ENCODE results near the gene CIRBP. TPM values are rescaled to one million over a fixed set of nuclear protein-coding genes. Genes with fewer than 3 reads are reported as not detected.

Gene CIRBP
- total RNA-seq, 1 donor from 2014 or later: 462 TPM

DNA sequence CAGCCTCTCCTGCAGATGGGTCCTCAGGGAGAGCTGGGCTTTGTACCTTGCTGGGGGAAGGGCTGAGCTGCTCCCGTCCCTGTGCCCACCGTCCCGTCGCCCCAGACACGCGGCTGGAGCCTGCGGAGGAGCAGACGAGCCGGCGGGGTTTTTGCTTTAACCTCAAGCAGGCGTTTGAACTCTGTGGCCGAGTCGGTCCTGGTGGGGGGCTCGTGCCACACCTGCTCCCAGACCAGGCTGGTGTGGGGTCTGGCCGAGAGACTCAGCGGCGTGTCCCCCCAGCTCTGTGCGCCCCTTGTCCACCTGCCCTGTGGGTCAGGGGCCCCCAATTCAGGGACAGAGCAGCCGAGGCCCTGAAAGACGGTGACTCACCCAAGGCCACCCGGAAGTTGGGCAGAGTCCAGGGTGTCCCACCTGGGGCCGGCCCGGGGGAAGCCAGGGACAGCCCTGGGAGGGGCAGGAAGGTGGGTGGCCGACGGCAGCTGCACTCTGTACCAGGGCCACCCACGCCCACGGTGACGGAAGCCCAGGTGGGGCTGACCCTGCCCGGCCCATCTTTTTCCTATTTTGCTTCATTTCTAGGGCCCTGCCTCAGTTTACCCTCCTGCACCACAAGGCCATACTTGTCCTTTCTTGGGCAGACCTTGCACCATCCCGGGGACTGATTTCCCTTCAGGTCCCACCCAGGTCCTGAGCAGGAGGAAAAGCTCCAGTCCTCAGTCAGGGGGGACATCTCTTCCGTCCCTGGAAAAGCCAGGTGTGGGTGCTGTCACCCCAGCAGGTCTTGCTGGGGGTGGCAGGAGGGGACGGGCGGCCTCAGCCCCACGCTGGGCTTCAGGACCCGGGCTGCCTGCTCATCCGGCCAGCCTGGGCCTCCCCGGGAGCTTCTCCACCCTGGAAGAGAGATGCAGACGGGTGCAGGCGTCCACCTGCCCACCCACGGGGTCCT lies 21.8 kb downstream of the CIRBP start:
- Mint-ChIP-seq H3K4me3 (ENCODE audit: low read depth) (no peak overlapping the region), H3K4me1 (ENCODE audit: low read depth) (peaks cover 2% of the 10 kb centered on the region), H3K27me3 (no peaks in the 10 kb centered on the region), H3K27ac (no peak overlapping the region), H3K36me3 (ENCODE audit: insufficient read depth) (no peaks in the 10 kb centered on the region), H3K9me3 (ENCODE audit: low read depth) (no peaks in the 10 kb centered on the region)
- TF ChIP-seq, protein P1, sequence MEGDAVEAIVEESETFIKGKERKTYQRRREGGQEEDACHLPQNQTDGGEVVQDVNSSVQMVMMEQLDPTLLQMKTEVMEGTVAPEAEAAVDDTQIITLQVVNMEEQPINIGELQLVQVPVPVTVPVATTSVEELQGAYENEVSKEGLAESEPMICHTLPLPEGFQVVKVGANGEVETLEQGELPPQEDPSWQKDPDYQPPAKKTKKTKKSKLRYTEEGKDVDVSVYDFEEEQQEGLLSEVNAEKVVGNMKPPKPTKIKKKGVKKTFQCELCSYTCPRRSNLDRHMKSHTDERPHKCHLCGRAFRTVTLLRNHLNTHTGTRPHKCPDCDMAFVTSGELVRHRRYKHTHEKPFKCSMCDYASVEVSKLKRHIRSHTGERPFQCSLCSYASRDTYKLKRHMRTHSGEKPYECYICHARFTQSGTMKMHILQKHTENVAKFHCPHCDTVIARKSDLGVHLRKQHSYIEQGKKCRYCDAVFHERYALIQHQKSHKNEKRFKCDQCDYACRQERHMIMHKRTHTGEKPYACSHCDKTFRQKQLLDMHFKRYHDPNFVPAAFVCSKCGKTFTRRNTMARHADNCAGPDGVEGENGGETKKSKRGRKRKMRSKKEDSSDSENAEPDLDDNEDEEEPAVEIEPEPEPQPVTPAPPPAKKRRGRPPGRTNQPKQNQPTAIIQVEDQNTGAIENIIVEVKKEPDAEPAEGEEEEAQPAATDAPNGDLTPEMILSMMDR (IDR thresholded peaks at IDR 0.05; ENCODE audit: unreplicated experiment): no peak
- no peak for DNase-seq (ENCODE audit: low spot score, unreplicated experiment)

DNA sequence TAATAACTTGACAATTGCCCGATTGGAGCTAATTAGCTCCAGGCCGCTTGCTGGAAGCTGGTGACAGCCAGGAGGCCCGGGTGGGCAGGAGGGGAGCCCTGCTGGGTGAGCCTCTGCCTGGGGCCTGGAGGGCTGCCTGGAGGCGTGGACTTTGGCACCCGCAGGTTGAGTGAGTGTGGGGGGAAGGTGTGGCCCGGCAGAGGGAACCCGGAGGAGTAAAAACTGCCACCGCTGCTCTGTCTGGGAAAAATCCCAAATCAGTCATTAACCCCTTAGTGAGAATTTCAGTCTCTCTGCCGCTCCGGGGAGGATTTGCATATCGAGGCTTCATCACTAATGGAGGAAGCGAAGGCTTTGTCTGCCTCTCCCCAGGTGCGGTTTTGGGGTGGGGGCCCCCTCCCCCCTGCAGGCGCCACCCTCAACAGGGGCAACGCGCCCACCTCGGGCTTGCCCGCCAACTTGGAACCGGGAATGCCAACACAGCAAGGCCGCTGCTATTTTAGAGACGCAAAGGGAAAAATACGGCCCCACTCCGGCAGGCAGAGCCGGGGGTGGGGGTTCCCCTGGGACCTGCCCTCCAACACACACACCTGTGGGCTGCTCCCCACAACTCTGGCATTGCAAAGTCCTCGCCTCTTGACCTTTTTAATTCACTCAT lies 22.8 kb downstream of the CIRBP start:
- no peaks in the 10 kb centered on the region for H3K4me1 Mint-ChIP-seq (ENCODE audit: low read depth)
- no peak overlapping the region for H3K27ac Mint-ChIP-seq
- TF ChIP-seq, protein P1 (IDR thresholded peaks at IDR 0.05; ENCODE audit: unreplicated experiment): no peak

DNA sequence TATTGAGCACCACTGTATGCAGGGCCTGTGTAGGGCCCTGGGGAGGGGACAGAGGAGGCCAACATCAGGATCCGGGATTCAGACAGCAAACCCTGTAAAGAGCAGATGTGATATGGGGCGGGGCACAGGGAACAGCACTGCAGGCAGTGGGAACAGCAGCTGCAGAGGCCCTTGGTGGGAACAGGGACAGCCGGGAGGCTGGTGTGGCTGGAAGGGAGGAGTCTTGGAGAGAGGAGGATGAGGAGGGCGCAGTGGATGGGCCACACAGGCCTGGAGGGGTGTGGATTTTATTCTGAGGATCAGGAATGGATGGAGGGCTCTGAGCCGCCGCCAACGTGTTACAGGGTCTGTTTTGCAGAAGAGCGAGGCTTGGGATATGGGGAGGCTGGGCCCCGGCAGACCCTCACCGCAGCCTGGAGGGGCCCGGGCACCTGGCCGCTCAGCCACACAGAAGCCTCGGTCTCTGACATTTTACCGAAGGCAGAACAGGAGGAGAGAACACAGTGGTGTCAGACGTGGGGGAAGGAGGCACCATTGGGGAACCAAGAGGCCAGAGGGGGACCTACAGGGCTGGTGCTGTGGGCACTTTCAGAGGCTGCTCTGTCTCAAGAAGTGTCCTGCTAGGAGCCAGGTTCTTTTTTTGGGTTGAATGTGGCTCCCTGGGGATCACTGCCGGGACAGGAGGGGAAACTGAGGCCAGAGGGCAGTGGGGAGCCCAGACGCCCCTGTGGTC lies 23.5 kb downstream of the CIRBP start:
- Mint-ChIP-seq H3K27me3 (no peaks in the 10 kb centered on the region), H3K36me3 (ENCODE audit: insufficient read depth) (peaks cover 1% of the 10 kb centered on the region), H3K4me3 (ENCODE audit: low read depth) (no peak overlapping the region), H3K27ac (no peak overlapping the region), H3K9me3 (ENCODE audit: low read depth) (no peaks in the 10 kb centered on the region), H3K4me1 (ENCODE audit: low read depth) (no peaks in the 10 kb centered on the region)
- DNase-seq (ENCODE audit: low spot score, unreplicated experiment): no peak
- TF ChIP-seq, protein P1 (IDR thresholded peaks at IDR 0.05; ENCODE audit: unreplicated experiment): no peak

More for the DNA sequence above, 22.8 kb downstream of the CIRBP start:
- Mint-ChIP-seq H3K9me3 (ENCODE audit: low read depth) (no peaks in the 10 kb centered on the region), H3K36me3 (ENCODE audit: insufficient read depth) (no peaks in the 10 kb centered on the region), H3K4me3 (ENCODE audit: low read depth) (no peak overlapping the region), H3K27me3 (no peaks in the 10 kb centered on the region)
- DNase-seq (ENCODE audit: low spot score, unreplicated experiment): no peak

DNA sequence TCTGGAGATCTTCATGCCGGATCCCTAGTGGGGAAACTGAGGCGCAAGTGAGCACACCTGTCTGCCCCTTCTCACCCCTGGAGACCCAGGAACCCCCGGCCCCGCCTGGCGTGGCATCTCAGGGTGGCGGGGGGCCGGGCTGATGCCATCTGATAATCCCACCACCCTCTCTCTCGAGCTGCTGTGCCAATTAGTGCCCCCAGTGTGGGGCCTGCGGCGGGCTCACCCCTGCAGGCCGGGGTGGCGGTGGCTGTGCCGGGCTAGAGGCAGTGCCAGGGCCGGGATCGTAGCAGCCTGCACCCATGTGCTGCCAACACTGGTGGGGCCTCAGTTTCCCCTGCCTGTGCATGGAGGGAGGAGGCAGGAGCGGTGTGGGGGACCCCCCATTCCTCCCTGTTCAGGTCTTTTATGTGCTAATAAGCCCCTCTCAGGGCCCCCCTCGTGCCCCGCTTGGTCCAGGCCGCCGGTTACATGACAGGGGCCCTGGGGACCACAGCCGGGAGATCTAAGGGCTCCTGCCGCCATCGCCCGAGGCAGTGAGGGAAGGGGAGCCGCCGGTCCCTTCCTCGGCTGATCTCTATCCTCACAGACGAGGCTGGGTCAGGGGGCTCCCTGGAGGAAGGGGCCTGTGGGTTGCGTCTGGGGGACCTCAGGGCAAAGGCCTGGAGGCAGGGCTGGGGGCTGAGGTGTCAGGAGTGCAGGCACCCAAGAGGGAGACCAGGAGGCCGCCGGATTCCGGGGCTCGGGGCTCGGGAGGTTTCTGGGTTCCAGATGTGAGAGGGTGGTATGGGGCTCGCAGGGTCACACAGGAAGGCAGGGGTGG lies 24.9 kb downstream of the CIRBP start:
- TF ChIP-seq, protein P1 (IDR thresholded peaks at IDR 0.05; ENCODE audit: unreplicated experiment): no peak
- no peaks in the 10 kb centered on the region for H3K4me1 Mint-ChIP-seq (ENCODE audit: low read depth)
- H3K27me3 Mint-ChIP-seq: no peaks in the 10 kb centered on the region
- H3K4me3 Mint-ChIP-seq (ENCODE audit: low read depth): no peak overlapping the region
- no peak overlapping the region for H3K27ac Mint-ChIP-seq
- no peaks in the 10 kb centered on the region for H3K9me3 Mint-ChIP-seq (ENCODE audit: low read depth)
- H3K36me3 Mint-ChIP-seq (ENCODE audit: insufficient read depth): peaks cover 3% of the 10 kb centered on the region
- DNase-seq (ENCODE audit: low spot score, unreplicated experiment): no peak

All from progenitor cell of endocrine pancreas (in vitro differentiated cells).